Placental epithelial cell (primary cell): ENCODE measurements around the gene MTCL1. TPM values are rescaled to one million over a fixed set of nuclear protein-coding genes. Genes with fewer than 3 reads are reported as not detected.

Experiments
- small RNA-seq: library from RNA; depleted of rRNA; stranded (forward); fragments of <200 nt; gene quantifications from one replicate; pipeline ENCODE3, GENCODE V24; 2012
- total RNA-seq: library from RNA; depleted of rRNA; stranded (reverse); fragments of >200 nt; gene quantifications from 2 replicates; pipeline ENCODE4 v1.2.3, GENCODE V29; 2012

Gene MTCL1
- total RNA-seq = 49.2 and 50.6 TPM in 2 replicates

DNA sequence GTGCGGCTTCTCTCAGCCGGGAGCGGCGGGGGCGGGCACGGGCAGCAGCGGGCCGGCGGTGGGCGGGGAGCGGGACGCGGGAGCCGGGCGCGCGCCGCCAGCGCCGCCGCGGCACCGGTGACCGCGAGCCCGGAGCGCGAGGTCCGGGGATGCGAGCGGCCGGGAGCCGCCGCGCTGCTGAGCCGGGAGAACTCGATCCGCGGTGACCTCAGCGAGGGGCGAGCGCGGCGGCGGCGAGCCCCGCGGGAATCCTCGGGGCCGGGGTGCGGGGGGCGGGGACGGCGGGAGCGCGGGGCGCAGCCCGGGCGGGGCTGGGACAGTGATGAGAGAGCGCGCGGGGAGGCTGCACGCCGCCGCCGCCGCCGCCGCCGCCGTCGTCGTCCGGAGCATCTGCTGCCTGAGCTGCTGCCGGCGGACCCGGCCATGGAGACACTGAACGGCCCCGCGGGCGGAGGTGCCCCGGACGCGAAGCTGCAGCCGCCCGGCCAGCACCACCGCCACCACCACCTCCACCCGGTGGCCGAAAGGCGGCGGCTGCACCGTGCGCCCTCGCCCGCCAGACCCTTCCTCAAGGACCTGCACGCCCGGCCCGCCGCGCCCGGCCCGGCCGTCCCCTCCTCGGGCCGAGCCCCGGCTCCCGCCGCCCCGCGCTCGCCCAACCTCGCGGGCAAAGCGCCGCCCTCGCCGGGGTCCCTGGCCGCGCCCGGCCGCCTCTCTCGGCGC, at the start of gene MTCL1:
MTCL1 (plus strand) TSS at position 319 of the 723 bp plus-strand sequence; CDS start at position 424, 105 bp downstream.

Small RNA genes within 50 kb of the gene (small RNA-seq; reads per million reads assigned to genes)
- gene RF00019 = not detected

Other genes with a start within 250 kb of the MTCL1 start
- 60.9 and 61.1 TPM in 2 replicates for gene RAB12, start 96.1 kb upstream of the MTCL1 start, total RNA-seq